Measurements from ENCODE around the gene ZNF786. TPM values are rescaled to one million over a fixed set of nuclear protein-coding genes. Genes with fewer than 3 reads are reported as not detected.

The ZNF786 gene
- total RNA-seq, 4 donors from 2014 or later = 1.9 to 6.1 (median 2.7) TPM

DNA sequence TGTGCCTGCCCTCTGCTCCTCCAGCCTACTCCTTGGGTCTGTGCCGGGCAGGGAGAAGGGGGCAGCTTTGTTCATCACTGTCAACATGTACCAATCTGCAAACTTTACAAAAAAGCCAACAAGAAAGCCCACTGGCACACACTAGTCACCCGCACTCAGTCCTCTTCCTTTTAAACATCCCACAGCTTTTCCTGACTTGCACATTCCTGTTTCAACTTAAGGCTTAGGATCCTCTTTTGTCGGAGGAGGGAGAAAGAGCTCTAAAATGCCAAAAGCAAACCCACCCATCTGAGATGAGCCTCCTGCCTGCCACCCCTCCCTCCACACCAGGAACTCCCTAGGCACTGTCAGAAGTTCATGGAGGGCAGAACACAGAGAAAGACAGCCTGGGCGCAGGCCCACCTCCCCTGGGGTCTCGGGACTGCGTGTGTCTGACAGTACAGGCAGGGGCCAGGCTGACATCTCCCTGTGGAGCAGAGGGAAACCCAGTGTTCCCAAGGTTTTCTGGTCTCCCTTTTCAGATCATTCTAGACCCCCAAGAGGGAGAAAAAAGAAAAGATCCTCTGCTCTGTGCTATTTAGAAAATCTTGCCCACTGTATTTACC lies 67.7 kb downstream of the ZNF786 start:
- Histone ChIP-seq H3K36me3 (peaks cover 0 to 27% of the 10 kb centered on the region in 2 donors), H3K27ac (no peak overlapping the region), H3K4me3 (no peak overlapping the region), H3K4me1 (peaks cover 15% of the 10 kb centered on the region in 2 donors), H3K27me3 (no peaks in the 10 kb centered on the region), H3K9me3 (no peaks in the 10 kb centered on the region)
- in situ Hi-C loops (cut with MboI; ENCODE audit: low sequenced_read_pairs in 4 of 4) (loop anchor here in 1 of 4 donors (5.0 kb wide), 1 partner anchor 64 kb away; no protein-coding TSS in a partner anchor), intact Hi-C loops (cut with DNase I; ENCODE audit: low total_unique reads) (no loop called here)
- ATAC-seq = no peak
- no peak for DNase-seq
- TF ChIP-seq POLR2A (IDR thresholded peaks at IDR 0.05) (no peak), CTCF (IDR thresholded peaks at IDR 0.05 in 4 of 5, conservative IDR thresholded peaks at IDR 0.05 in 1 of 5) (no peak)

DNA sequence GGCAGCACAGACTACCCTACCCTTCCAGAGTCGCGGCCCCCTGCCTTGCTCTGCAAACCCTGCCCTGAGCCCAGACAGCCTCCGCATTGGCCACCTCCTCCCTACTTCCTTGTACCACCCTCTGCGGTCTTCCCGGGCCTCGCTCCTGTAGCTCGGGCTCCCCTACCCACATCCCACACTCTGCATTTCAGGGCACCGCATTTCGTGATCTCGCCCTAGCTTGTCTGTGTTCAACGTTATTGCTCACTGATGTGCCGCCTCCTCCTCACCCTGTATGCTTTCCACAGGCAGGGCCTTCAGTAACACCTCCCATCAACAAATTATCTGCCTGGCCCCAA lies 68.8 kb downstream of the ZNF786 start:
- no peak for TF ChIP-seq POLR2A (IDR thresholded peaks at IDR 0.05)
- ATAC-seq = no peak
- no peaks in the 10 kb centered on the region for H3K27me3 ChIP-seq
- DNase-seq = no peak
- no peaks in the 10 kb centered on the region for H3K9me3 ChIP-seq
- H3K4me1 ChIP-seq = peaks cover 3 to 4% of the 10 kb centered on the region in 2 donors
- H3K36me3 ChIP-seq = peaks cover 0 to 27% of the 10 kb centered on the region in 2 donors
- no peak overlapping the region for H3K27ac ChIP-seq
- no peak overlapping the region for H3K4me3 ChIP-seq
- in situ Hi-C loops (cut with MboI; ENCODE audit: low sequenced_read_pairs in 4 of 4) = loop anchor here in 1 of 4 donors (5.0 kb wide), 1 partner anchor 66 kb away; no protein-coding TSS in a partner anchor
- intact Hi-C loops (cut with DNase I; ENCODE audit: low total_unique reads) = no loop called here

- in situ Hi-C loops (cut with MboI; ENCODE audit: low sequenced_read_pairs in 4 of 4) (loop anchor here in 1 of 4 donors (5.0 kb wide), 1 partner anchor 67 kb away; no protein-coding TSS in a partner anchor), intact Hi-C loops (cut with DNase I; ENCODE audit: low total_unique reads) (no loop called here)
- ATAC-seq (no peak), DNase-seq (no peak)
- peaks cover 0 to 27% of the 10 kb centered on the region in 2 donors for H3K36me3 ChIP-seq
- no peak for TF ChIP-seq CTCF (IDR thresholded peaks at IDR 0.05 in 4 of 5, conservative IDR thresholded peaks at IDR 0.05 in 1 of 5)
- TF ChIP-seq POLR2A (IDR thresholded peaks at IDR 0.05) = no peak
- H3K9me3 ChIP-seq = no peaks in the 10 kb centered on the region
- H3K27me3 ChIP-seq = no peaks in the 10 kb centered on the region
- no peak overlapping the region for H3K4me3 ChIP-seq
- no peak overlapping the region for H3K27ac ChIP-seq
- H3K4me1 ChIP-seq = no peaks in the 10 kb centered on the region
Measured at GRCh38 chr7:149020483-149020882, 70.0 kb downstream of the ZNF786 start.

Other genes with a start within 250 kb of the ZNF786 start
- gene EZH2, start 206.4 kb downstream of the ZNF786 start, total RNA-seq = 1 to 10 TPM; 1.0 to 3.7 (median 1.7) TPM
- 10 to 100 TPM; 10.8 to 19.6 (median 14.2) TPM for gene PDIA4, start 62.2 kb downstream of the ZNF786 start, total RNA-seq
- gene ZNF425, start 35.6 kb upstream of the ZNF786 start, total RNA-seq = 1 to 10 TPM; 1.2 to 3.2 (median 1.5) TPM
- gene ZNF398, start 56.7 kb upstream of the ZNF786 start, total RNA-seq = 10 to 100 TPM; 12.8 to 19.9 (median 15.0) TPM
- 10 to 100 TPM; 16.8 to 24.1 (median 23.0) TPM for gene ZNF282, start 104.8 kb upstream of the ZNF786 start, total RNA-seq
- gene ZNF212, start 148.9 kb upstream of the ZNF786 start, total RNA-seq = 1 to 10 TPM; 3.7 to 7.5 (median 4.7) TPM
- 1 to 10 TPM; 3.4 to 7.1 (median 5.5) TPM for gene ZNF783, start 171.5 kb upstream of the ZNF786 start, total RNA-seq